22Rv1 (cell line): ENCODE results near the gene CFAP61.

Source experiments
- ZFX ChIP-seq: fragments of 450-650 bp; IDR thresholded peaks from 2 replicates; pipeline ENCODE4 v1.6.1; 2017; ENCODE audit warnings: antibody characterized with exemption, borderline replicate concordance
- TF ChIP-seq, protein P1 (sequence below): fragments of 450-650 bp; IDR thresholded peaks from 2 replicates; pipeline ENCODE4 v1.5.1; 2017; ENCODE audit warnings: mild to moderate bottlenecking

DNA sequence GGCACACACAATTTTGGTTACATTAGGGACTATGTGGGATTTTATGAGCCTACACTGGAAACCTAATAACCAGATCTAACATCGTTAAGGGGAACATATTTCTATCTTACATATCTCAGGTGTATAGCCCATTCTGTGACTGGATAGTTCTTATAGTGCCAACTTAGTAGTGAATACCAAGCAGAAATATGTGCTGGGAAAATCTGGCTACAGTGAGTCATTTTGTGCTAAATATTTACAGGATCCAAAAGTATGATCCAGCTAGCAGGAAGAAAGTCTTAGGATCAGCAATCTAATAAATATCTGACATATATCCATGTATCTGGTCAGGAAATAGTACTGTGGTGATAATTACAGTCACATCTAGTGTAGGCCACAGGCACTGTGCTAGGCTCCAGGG lies 221.0 kb downstream of the CFAP61 start:
- TF ChIP-seq, protein P1, sequence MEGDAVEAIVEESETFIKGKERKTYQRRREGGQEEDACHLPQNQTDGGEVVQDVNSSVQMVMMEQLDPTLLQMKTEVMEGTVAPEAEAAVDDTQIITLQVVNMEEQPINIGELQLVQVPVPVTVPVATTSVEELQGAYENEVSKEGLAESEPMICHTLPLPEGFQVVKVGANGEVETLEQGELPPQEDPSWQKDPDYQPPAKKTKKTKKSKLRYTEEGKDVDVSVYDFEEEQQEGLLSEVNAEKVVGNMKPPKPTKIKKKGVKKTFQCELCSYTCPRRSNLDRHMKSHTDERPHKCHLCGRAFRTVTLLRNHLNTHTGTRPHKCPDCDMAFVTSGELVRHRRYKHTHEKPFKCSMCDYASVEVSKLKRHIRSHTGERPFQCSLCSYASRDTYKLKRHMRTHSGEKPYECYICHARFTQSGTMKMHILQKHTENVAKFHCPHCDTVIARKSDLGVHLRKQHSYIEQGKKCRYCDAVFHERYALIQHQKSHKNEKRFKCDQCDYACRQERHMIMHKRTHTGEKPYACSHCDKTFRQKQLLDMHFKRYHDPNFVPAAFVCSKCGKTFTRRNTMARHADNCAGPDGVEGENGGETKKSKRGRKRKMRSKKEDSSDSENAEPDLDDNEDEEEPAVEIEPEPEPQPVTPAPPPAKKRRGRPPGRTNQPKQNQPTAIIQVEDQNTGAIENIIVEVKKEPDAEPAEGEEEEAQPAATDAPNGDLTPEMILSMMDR, result no peak
- TF ChIP-seq ZFX, result no peak
